C4-2B (cell line): Measurements from ENCODE around the gene RTTN.

Source experiments
- CTCF ChIP-seq: fragments of 450-650 bp; conservative IDR thresholded peaks from 2 replicates; pipeline ENCODE4 v1.5.1; 2017; ENCODE audit warnings: mild to moderate bottlenecking
- ZFX ChIP-seq: fragments of 450-650 bp; IDR thresholded peaks from 2 replicates; pipeline ENCODE4 v1.6.1; 2017

- TF ChIP-seq CTCF, result no peak
- TF ChIP-seq ZFX, result no peak
These were observed 28.9 kb downstream of the RTTN start for GRCh38 chr18:70176537-70176936.
